A673 (cell line): Measurements from ENCODE around the gene E2F1.

Experiments used
- EZH2 ChIP-seq: fragments of 200-600 bp; sonication (generic); IDR thresholded peaks from 2 replicates; pipeline ENCODE4 v1.6.1; 2017; ENCODE audit warnings: borderline replicate concordance, low read depth, mild to moderate bottlenecking, mixed read lengths, antibody characterized with exemption, low read length; ENCODE audit not compliant: poor library complexity, severe bottlenecking
- TF ChIP-seq, protein P1 (sequence below): fragments of 300-800, 200-600 bp; sonication (generic); conservative IDR thresholded peaks from 2 replicates; pipeline ENCODE4 v1.5.1; 2017; ENCODE audit warnings: low read depth, mild to moderate bottlenecking, antibody characterized with exemption, low read length, moderate library complexity, mixed read lengths

DNA sequence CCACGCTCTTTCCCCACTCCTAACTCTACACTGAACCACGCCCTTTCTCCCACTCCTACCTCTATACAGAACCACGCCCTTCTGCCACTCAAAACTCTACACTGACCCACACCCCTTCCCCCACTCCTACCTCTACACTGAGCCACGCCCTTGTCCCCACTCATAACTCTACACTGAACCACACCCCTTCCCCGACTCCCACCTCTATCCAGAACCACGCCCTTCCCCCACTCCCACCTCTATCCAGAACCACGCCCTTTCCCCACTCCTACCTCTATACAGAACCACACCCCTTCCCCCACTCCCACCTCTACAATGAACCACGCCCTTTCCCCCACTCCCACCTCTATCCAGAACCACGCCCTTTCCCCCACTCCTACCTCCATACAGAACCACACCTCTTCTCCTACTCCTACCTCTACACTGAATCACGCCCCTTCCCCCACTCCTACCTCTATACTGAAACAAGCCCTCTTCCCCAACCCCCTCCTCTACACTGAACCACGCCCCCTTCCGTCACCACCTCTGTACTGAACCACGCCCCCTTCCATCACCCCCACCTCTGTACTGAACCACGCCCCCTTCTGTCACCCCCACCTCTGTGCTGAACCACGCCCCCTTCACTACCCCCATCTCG, 23.8 kb upstream of the E2F1 start:
- TF ChIP-seq, protein P1, sequence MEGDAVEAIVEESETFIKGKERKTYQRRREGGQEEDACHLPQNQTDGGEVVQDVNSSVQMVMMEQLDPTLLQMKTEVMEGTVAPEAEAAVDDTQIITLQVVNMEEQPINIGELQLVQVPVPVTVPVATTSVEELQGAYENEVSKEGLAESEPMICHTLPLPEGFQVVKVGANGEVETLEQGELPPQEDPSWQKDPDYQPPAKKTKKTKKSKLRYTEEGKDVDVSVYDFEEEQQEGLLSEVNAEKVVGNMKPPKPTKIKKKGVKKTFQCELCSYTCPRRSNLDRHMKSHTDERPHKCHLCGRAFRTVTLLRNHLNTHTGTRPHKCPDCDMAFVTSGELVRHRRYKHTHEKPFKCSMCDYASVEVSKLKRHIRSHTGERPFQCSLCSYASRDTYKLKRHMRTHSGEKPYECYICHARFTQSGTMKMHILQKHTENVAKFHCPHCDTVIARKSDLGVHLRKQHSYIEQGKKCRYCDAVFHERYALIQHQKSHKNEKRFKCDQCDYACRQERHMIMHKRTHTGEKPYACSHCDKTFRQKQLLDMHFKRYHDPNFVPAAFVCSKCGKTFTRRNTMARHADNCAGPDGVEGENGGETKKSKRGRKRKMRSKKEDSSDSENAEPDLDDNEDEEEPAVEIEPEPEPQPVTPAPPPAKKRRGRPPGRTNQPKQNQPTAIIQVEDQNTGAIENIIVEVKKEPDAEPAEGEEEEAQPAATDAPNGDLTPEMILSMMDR = no peak
- no peak for TF ChIP-seq EZH2
